Measurements from ENCODE around the gene TCP11. TPM values are rescaled to one million over a fixed set of nuclear protein-coding genes. Genes with fewer than 3 reads are reported as not detected.

TCP11 gene
- total RNA-seq, 4 donors from 2014 or later: 1.8 TPM; not detected in 3

DNA sequence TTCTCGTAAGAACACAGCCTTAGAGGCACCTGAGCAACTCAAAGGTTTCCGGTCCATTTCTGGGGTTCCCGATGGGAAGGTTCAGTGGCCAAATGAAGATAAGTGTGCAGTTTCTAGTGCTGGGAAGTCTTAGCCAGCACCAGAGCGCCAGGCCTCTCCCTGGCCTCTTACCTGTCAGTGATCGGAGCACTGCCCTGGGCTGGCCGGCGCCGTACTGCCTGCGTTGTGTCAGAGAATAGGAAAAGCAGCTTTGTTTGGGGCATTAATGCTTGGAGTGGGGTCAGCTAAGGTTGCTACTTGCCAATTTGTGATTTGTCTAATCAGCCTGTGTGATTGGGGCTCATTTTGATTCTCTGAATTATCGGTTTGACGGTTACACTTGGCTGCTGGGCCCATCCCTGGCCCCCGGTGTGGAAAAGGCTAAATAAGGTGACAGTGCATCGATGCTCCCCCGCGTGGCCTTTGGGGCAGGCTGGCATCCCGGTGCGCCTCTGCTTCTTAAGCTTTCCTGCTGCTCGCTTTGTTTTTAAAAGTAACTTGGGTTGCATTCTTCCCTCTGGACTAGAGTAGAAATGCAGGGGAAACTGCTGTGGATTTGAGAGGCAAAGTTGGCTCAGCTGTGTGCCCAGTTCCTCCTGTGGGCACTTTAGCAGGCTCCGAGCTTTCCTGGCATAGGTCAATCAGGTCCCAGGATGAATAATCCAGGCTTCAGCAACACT is 51.8 kb downstream of the TCP11 start:
- no peak for DNase-seq
- no peak for TF ChIP-seq POLR2A (IDR thresholded peaks at IDR 0.05)
- TF ChIP-seq, protein P1, sequence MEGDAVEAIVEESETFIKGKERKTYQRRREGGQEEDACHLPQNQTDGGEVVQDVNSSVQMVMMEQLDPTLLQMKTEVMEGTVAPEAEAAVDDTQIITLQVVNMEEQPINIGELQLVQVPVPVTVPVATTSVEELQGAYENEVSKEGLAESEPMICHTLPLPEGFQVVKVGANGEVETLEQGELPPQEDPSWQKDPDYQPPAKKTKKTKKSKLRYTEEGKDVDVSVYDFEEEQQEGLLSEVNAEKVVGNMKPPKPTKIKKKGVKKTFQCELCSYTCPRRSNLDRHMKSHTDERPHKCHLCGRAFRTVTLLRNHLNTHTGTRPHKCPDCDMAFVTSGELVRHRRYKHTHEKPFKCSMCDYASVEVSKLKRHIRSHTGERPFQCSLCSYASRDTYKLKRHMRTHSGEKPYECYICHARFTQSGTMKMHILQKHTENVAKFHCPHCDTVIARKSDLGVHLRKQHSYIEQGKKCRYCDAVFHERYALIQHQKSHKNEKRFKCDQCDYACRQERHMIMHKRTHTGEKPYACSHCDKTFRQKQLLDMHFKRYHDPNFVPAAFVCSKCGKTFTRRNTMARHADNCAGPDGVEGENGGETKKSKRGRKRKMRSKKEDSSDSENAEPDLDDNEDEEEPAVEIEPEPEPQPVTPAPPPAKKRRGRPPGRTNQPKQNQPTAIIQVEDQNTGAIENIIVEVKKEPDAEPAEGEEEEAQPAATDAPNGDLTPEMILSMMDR (IDR thresholded peaks at IDR 0.05): no peak
- H3K27me3 ChIP-seq: no peaks in the 10 kb centered on the region
- H3K27ac ChIP-seq: no peak overlapping the region
- intact Hi-C loops (cut with DNase I; ENCODE audit: low total_unique reads): no loop called here
- H3K4me3 ChIP-seq: no peak overlapping the region
- peaks cover 0 to 10% of the 10 kb centered on the region in 2 donors for H3K4me1 ChIP-seq
- no peaks in the 10 kb centered on the region for H3K9me3 ChIP-seq
- no peaks in the 10 kb centered on the region for H3K36me3 ChIP-seq

DNA sequence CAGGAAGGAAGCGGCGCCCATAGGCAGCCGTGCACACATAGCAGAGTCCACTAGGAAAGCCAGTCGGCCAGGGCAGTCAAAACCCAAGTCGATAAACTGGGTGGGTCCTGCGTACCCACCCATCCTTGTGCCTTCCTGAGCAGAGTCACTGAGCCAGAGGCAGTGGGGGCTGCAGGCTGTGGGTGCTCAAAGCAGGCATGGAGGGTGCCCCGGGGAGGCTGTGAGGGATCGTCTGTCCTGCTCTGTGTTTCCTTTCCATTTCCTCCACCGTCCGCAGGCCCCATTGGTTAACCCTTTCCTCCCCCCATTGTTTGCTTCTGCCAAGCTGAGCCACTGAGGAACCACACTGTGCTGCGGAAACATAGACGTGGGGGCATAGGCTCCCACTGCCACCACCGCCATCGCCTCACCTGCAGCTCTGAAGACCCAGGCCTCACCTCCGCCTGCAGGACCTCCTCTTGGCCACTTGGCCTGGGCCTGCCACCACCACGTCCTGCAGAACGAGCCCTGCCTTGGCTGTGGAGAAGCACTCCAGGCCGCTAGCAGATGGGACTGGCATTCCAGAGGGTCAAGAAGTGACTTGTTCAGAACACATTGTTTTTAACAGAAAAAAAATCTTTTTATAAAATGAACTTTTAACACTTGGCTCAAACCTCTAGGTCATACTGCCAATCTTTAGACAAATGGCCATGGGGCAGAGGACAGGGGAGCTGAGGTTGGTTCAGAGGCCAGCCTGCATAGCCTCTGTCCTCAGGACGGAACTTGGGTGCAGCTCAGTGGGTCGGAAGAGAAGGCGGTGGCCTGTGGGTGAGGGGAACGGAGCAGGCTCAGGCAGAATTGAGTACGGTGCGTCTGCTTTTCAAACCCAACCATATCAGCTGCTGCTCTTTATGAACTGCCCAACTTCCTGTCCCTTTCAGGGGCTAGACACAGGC is 52.6 kb downstream of the TCP11 start:
- Histone ChIP-seq H3K36me3 (no peaks in the 10 kb centered on the region), H3K9me3 (no peaks in the 10 kb centered on the region), H3K27me3 (no peaks in the 10 kb centered on the region), H3K27ac (no peak overlapping the region), H3K4me3 (no peak overlapping the region), H3K4me1 (peaks cover 0 to 10% of the 10 kb centered on the region in 2 donors)
- no peak for DNase-seq
- TF ChIP-seq, protein P1 (IDR thresholded peaks at IDR 0.05): no peak
- TF ChIP-seq POLR2A (IDR thresholded peaks at IDR 0.05): no peak
- intact Hi-C loops (cut with DNase I; ENCODE audit: low total_unique reads): no loop called here

DNA sequence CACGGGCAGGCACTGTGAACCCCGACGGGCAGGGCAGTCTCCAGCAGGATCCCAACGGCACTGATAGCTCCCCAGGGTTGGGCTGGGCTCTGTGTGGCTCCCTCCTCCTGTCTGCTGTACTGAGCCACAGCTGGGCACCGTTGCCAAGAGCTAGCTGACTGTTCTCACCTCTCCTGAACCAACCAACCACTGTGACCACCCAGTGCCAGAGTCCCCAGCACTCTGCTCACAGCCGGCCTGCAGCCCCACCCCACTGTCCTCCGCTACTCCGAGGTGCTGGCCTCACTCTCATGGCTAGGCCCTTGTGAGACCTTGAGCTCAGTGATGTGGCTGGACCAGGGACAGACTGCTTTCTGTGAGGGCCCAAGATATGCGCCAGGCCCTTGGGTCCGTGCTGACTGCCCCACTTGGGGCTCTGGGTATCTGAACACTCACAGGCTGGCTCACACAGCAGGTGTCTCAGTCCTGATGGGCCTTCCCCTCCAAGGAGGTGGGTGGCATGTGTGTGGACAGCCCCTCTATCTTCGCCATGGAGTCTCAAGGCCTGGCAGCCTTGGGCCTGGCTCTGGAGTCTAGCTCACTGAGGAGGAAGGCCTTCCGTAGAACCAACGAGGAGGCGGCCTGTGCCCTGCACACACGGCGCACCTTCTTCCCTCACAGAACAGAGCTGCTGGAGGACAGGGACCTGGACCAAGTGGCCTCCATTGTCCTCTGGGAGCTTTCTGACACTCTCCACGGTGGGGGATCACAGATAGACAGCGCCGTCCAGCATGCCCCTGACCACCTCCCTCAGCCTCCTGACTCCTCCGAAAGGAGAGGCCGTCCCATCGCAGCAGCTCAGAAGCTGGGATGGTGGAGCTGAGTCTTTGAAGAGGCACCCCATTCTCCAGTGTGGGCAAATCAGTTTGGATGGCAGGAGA is 53.5 kb downstream of the TCP11 start:
- no peak overlapping the region for H3K4me3 ChIP-seq
- H3K9me3 ChIP-seq: no peaks in the 10 kb centered on the region
- no peak overlapping the region for H3K27ac ChIP-seq
- H3K4me1 ChIP-seq: peaks cover 0 to 3% of the 10 kb centered on the region in 2 donors
- peak in 1 of 2 donors; percentile 9 for DNase-seq
- TF ChIP-seq POLR2A (IDR thresholded peaks at IDR 0.05): no peak
- TF ChIP-seq, protein P1 (IDR thresholded peaks at IDR 0.05): no peak
- no peaks in the 10 kb centered on the region for H3K27me3 ChIP-seq
- no peaks in the 10 kb centered on the region for H3K36me3 ChIP-seq
- intact Hi-C loops (cut with DNase I; ENCODE audit: low total_unique reads): no loop called here

DNA sequence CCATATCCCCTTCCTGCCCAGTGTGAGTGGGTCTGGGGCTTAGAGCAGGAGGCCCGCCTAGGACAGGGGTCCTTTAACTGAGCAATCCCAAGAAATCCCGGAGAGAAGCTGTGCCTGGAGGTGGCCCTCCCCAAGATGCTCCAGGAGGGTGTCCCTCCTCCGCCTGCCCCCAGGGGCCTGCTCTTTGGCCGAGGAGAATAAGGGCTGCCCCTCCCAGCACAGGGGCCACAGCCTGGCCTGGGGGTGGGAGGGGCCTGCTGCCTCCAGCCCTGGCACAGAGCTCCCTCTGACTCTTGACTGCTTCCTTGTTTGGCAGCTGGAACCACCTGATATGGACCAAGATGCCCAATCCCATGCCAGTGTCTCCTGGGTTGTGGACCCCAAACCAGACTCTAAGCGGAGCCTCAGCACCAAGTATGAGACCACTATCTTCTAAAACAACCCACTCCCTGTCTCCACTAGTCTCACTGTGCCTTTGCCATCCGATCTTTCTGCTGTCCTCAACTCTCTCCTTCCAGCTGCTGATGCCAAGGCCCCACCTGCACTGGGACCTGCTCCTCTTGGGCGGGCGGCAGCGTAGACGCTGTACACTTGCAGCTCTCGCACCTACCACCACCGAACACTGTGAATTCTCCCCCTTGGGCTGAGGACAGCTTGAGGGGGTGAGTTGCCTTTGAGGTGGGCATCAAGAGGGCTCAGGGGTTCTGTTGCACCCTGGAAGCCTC is 54.3 kb downstream of the TCP11 start:
- TF ChIP-seq, protein P1 (IDR thresholded peaks at IDR 0.05): no peak
- Histone ChIP-seq H3K27me3 (no peaks in the 10 kb centered on the region), H3K4me1 (no peaks in the 10 kb centered on the region), H3K4me3 (no peak overlapping the region), H3K9me3 (no peaks in the 10 kb centered on the region), H3K36me3 (no peaks in the 10 kb centered on the region), H3K27ac (no peak overlapping the region)
- DNase-seq: no peak
- intact Hi-C loops (cut with DNase I; ENCODE audit: low total_unique reads): no loop called here
